Renal pelvis (tissue), 4 donors: ENCODE measurements around the gene LHX4. TPM values are rescaled to one million over a fixed set of nuclear protein-coding genes. Genes with fewer than 3 reads are reported as not detected.

Experiments used
- DNase-seq: peaks from one replicate; pipeline ENCODE4 v3.0.0-alpha.2; 2013
- polyA plus RNA-seq, 3 donors: library from polyadenylated mRNA; unstranded; fragments of 120-200 nt; gene quantifications; one replicate each; pipeline ENCODE4 v1.2.1, GENCODE V29; 2013; ENCODE audit not compliant: insufficient read length in 3 of 3

LHX4 gene
- polyA plus RNA-seq, 3 donors, result 1.5 to 4.5 (median 4.3) TPM

- DNase-seq, result no peak
Measured at GRCh38 chr1:180224902-180225301, 5.2 kb upstream of the LHX4 start.

- DNase-seq, result no peak
Measured at GRCh38 chr1:180225403-180225802, 4.7 kb upstream of the LHX4 start.

- DNase-seq, result no peak
Measured at GRCh38 chr1:180227861-180228647, 2.0 kb upstream of the LHX4 start.

- no peak for DNase-seq
Measured at GRCh38 chr1:180228648-180229482, 1.2 kb upstream of the LHX4 start.

GRCh38 chr1:180230416-180230790 is 339 bp downstream of the LHX4 start:
- no peak for DNase-seq

- no peak for DNase-seq
Measured at GRCh38 chr1:180230791-180231505, 884 bp downstream of the LHX4 start.

- no peak for DNase-seq
Measured at GRCh38 chr1:180231506-180231921, 1.4 kb downstream of the LHX4 start.

GRCh38 chr1:180231936-180232335 is 1.9 kb downstream of the LHX4 start:
- no peak for DNase-seq

GRCh38 chr1:180232521-180233043 is 2.5 kb downstream of the LHX4 start:
- DNase-seq, result no peak

GRCh38 chr1:180233191-180234011 is 3.3 kb downstream of the LHX4 start:
- DNase-seq, result no peak

- no peak for DNase-seq
Measured at GRCh38 chr1:180234369-180235076, 4.5 kb downstream of the LHX4 start.

- DNase-seq, result no peak
Measured at GRCh38 chr1:180235077-180235501, 5.0 kb downstream of the LHX4 start.

GRCh38 chr1:180235502-180236239 is 5.6 kb downstream of the LHX4 start:
- no peak for DNase-seq

GRCh38 chr1:180236698-180237509 is 6.8 kb downstream of the LHX4 start:
- no peak for DNase-seq

- DNase-seq, result no peak
Measured at GRCh38 chr1:180237869-180238476, 7.9 kb downstream of the LHX4 start.

GRCh38 chr1:180238675-180239074 is 8.6 kb downstream of the LHX4 start:
- no peak for DNase-seq

GRCh38 chr1:180239145-180240096 is 9.4 kb downstream of the LHX4 start:
- no peak for DNase-seq
